Ishikawa (cell line): ENCODE measurements around the gene S100A5.

Source experiments
- CEBPB ChIP-seq: IDR thresholded peaks from 2 replicates; pipeline ENCODE4 v1.6.1; 2012
- CREB1 ChIP-seq: IDR thresholded peaks from 2 replicates; pipeline ENCODE4 v1.6.1; 2012; ENCODE audit warnings: low read depth
- EGR1 ChIP-seq: IDR thresholded peaks from 2 replicates; pipeline ENCODE4 v1.6.1; 2012
- FOXM1 ChIP-seq: IDR thresholded peaks from 2 replicates; pipeline ENCODE4 v1.6.1; 2012; ENCODE audit warnings: low read depth, borderline replicate concordance
- NFIC ChIP-seq: IDR thresholded peaks from 2 replicates; pipeline ENCODE4 v1.6.1; 2012
- TAF1 ChIP-seq: IDR thresholded peaks from 2 replicates; pipeline ENCODE4 v1.6.1; 2012; ENCODE audit warnings: low read depth, mild to moderate bottlenecking
- USF1 ChIP-seq: IDR thresholded peaks from 2 replicates; pipeline ENCODE4 v1.6.1; 2012
- YY1 ChIP-seq: IDR thresholded peaks from 2 replicates; pipeline ENCODE4 v1.6.1; 2012; ENCODE audit warnings: low read depth
- TF ChIP-seq, protein P1 (sequence below): IDR thresholded peaks from 2 replicates; pipeline ENCODE4 v1.6.1; 2012
- TF ChIP-seq, protein P2 (sequence below): IDR thresholded peaks from 2 replicates; pipeline ENCODE4 v1.6.1; 2012; ENCODE audit warnings: low read depth, mild to moderate bottlenecking

DNA sequence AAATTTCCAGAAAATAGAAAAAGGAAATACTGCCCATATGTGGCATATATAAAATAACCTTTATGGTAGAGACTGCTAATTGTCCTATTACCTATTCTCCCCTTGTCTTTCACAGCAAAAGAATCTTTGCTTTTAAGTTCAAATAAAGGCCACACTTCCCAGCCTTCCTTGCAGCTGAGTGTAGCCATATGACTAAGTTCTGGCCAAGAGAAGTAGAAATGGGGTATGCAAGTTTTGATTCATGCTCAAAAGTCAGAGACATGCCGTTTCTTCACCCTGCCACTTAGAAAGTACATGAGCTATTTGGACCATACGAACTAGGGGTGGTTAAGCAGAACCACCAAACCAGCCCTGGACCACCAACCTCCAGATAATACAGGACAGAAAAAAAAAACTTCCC is 43.2 kb upstream of the S100A5 start:
- no peak for TF ChIP-seq CEBPB
- no peak for TF ChIP-seq YY1
- TF ChIP-seq NFIC: no peak
- TF ChIP-seq, protein P1, sequence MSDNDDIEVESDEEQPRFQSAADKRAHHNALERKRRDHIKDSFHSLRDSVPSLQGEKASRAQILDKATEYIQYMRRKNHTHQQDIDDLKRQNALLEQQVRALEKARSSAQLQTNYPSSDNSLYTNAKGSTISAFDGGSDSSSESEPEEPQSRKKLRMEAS: no peak
- TF ChIP-seq USF1: no peak
- TF ChIP-seq, protein P2, sequence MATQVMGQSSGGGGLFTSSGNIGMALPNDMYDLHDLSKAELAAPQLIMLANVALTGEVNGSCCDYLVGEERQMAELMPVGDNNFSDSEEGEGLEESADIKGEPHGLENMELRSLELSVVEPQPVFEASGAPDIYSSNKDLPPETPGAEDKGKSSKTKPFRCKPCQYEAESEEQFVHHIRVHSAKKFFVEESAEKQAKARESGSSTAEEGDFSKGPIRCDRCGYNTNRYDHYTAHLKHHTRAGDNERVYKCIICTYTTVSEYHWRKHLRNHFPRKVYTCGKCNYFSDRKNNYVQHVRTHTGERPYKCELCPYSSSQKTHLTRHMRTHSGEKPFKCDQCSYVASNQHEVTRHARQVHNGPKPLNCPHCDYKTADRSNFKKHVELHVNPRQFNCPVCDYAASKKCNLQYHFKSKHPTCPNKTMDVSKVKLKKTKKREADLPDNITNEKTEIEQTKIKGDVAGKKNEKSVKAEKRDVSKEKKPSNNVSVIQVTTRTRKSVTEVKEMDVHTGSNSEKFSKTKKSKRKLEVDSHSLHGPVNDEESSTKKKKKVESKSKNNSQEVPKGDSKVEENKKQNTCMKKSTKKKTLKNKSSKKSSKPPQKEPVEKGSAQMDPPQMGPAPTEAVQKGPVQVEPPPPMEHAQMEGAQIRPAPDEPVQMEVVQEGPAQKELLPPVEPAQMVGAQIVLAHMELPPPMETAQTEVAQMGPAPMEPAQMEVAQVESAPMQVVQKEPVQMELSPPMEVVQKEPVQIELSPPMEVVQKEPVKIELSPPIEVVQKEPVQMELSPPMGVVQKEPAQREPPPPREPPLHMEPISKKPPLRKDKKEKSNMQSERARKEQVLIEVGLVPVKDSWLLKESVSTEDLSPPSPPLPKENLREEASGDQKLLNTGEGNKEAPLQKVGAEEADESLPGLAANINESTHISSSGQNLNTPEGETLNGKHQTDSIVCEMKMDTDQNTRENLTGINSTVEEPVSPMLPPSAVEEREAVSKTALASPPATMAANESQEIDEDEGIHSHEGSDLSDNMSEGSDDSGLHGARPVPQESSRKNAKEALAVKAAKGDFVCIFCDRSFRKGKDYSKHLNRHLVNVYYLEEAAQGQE: no peak
- no peak for TF ChIP-seq CREB1
- no peak for TF ChIP-seq EGR1
- no peak for TF ChIP-seq TAF1
- TF ChIP-seq FOXM1: no peak
